HG02884 (cell line): ENCODE measurements around the gene CNOT1.

Experiments
- ATAC-seq: cut with Tn5 transposase; IDR thresholded peaks from one replicate; pipeline ENCODE4 v1.9.1; 2021; ENCODE audit warnings: mild to moderate bottlenecking, moderate library complexity; ENCODE audit not compliant: unreplicated experiment

CNOT1 gene

DNA sequence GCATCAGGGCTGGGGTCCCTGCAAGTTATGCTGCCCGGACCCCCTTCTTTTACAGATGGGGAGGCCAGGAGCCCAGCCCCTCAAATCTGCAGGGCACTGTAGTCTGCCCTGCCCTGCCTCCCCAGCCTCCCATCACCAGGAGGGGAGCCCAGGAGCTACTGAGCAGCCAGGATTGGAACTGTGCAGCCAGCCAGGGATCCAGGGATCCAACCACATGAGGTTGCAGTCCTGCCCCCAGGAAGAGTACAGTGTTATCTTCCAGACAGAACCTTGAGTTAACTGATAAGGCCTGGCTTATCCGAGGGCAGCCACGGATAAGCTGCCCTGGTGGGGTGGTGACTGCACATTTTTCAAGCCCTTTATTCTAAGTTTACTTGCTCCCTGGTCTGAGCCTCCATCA, 141.1 kb downstream of the CNOT1 start:
- ATAC-seq, result no peak

DNA sequence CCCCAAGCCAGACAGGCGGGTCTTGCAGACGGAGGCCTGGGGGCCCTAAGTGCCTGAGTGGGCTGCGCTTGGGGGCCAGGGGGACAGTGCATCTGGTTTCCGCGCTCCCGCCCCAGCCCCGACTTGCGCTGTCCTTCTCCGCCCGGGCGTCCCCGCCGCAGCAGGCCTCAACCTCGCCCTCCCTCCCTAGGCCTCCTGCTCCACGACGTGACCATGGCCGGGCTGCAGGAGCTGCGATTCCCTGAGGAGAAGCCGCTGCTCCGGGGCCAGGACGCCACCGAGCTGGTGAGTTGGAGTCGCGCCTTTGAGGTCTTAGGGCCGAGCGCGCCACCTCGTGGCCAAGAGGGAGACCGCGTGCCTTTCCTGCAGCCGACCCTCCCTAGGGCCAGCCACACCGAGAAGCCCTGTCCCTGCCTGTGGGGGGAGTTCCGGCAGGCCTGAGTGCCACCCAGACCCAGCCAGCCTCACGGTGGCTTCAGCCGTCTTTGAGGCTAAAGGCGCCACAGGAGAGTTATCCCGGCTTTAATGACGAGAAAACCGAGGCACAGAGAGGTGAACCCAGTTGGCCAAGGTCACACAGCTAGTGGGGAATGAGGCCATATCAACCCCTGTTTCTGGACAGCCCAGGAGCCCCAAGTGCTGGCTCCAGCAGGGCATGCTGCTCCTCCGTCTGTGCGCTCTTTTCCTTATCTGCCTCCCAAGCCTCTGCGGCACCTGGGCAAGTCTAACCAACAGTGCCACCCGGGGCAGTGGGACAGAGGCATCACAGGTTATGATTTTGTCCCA, 141.9 kb downstream of the CNOT1 start:
- ATAC-seq, result peak; percentile 65

DNA sequence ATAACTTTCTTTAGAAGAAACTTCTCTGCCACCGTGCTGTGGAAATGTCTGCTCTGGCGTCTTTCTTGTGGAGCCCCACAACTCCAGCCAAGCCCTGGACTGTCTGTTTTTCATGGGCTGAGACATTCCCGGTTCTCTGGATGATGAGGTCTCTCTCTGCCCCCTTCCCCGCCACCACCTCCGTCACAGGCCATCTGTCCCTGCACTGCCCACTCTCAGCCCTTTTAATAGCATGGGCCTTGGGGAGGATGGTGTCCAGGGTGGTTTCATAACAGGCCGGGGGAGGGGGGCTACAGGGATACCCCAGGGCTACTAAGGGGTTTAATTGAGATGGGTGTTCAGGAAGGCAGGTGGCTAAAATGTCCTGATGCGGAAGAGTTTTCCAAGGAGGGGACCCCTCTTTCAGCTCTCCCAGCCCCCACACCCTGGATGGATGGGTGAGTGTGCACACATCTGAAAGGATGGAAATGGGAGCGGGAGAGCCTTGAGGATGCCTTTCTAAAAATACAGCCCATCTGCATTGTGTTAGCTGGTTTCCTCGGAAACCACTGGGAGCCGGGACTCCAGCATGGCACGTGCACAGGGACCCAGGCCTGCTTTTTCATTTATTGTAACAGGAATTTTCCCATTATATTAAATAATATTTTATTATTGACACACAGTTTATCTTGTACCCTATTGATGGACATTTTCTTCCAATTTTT, 144.3 kb downstream of the CNOT1 start:
- no peak for ATAC-seq

DNA sequence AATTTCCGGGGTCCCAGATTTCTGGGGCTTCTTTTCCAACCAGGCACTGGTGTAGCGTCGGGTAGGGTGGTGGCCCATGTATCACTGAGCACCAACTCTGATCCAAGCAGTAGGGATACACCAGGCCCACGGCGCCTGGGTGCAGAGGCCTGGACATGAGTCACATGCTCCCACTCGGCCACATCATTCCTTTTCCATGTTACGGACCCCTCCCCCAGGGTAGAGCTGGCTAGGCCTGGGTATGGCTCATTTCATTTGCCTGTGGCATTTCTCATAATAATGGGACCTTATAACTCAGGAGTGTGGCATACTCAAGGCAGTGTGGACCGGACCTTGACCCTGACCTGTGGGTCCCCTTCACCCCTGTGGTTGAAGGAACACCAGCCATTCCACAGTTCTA, 147.7 kb downstream of the CNOT1 start:
- no peak for ATAC-seq

DNA sequence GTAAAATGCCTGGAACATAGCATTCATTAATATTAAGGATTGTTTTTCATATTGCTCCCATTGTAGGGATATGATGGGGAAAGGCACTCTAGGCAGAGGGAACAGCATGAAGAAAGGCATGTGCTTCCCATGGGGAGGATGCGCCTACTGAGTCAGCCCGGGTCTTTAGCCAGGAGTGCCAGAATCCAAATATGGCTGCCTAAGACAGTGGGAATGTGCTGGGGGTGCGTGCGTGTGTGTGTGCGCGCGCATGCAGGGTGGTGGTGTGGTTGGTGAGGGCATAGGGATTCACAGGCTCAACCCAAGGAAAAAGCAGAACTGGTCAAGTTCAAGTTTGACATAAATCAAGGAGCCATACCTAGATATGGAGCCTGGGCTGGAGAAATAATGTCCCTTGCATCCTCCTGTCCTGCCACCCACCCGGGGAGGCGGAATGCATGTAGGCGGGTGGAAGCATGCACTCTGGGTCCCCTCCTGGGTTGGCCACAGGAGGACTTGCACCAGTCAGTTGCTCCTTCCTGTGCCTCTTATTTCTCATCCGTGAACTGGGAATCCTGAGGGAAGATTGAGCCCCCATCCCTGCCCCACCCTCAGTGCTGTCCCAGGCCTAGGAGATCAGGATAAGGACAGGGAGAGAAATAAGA, 148.3 kb downstream of the CNOT1 start:
- ATAC-seq, result no peak

- no peak for ATAC-seq
Observed at GRCh38 chr16:58478427-58478826, 151.2 kb downstream of the CNOT1 start.

DNA sequence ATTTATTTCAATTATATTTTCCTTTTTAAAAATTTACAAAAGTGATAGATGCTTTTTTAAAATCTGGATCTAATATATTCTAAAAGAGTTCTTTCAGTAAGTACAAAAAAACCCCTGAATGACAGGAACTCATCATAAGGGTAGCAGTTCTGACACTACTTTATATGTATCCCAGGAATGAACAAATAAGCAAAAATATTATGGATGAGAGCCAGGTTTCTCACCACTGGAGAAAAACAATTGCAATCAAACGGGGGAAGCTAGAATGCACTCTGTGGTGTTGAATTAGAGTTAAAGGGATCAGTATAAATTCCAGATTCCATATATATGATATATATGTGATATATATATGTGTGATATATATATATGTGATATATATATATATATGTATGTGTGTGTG, 152.8 kb downstream of the CNOT1 start:
- no peak for ATAC-seq

- ATAC-seq, result no peak
Observed at GRCh38 chr16:58475091-58475619, 154.5 kb downstream of the CNOT1 start.

DNA sequence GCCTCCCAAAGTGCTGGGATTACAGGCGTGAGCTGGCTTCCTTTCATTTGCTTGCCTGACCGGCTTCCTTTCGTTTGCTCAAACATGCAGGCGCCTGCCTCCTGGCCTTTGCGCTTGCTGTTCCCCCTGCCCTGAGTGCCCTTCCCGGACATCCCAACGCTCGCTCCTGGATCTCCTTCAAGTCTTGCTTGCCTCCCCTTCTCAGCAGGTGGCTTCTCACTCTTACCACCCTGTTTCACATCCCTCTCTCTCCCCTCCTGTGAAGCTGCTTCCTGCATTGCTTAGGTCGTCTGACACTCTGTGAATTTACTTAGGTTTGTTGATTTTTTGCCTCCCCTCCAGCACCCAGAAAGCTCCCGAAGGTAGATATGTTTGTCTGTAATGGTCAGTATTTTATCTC, 155.3 kb downstream of the CNOT1 start:
- no peak for ATAC-seq

- no peak for ATAC-seq
Observed at GRCh38 chr16:58472827-58473226, 156.8 kb downstream of the CNOT1 start.

- ATAC-seq, result no peak
Observed at GRCh38 chr16:58472266-58472665, 157.4 kb downstream of the CNOT1 start.

GRCh38 chr16:58471209-58471975, 158.2 kb downstream of the CNOT1 start:
- no peak for ATAC-seq
